ENCODE data around the gene CCDC18.
A peak's percentile ranks its signal among the peaks of the same experiment; 100 is the strongest.
"Not testable (repeated sequence)": the region's sequence is repeated elsewhere in the genome, so short reads cannot be mapped to it uniquely, and the experiment has no call there.

The CCDC18 gene

GRCh38 chr1:93172778-93173177 is 7.7 kb upstream of the CCDC18 start:
- no peak for DNase-seq

GRCh38 chr1:93174638-93175037 is 5.9 kb upstream of the CCDC18 start:
- not testable (repeated sequence) for DNase-seq

- DNase-seq = no peak
These were observed 2.5 kb upstream of the CCDC18 start for GRCh38 chr1:93177991-93178390.

- no peak for DNase-seq
These were observed 2.1 kb upstream of the CCDC18 start for GRCh38 chr1:93178418-93178817.

- DNase-seq = peak; percentile 98
These were observed 420 bp upstream of the CCDC18 start, which contains the start of gene TMED5 for GRCh38 chr1:93179886-93180722. Gene TMED5, minus strand, starts transcription at chr1:93180413. Its CDS starts 171 bp downstream, at chr1:93180242.

GRCh38 chr1:93186667-93187066 is 6.1 kb downstream of the CCDC18 start:
- DNase-seq = no peak

- no peak for DNase-seq
These were observed 9.9 kb downstream of the CCDC18 start for GRCh38 chr1:93190432-93190831.

GRCh38 chr1:93194231-93194990 is 13.9 kb downstream of the CCDC18 start:
- no peak for DNase-seq

GRCh38 chr1:93196591-93196990 is 16.1 kb downstream of the CCDC18 start:
- DNase-seq = no peak

- no peak for DNase-seq
These were observed 18.6 kb downstream of the CCDC18 start for GRCh38 chr1:93199150-93199549.

GRCh38 chr1:93200086-93200620 is 19.6 kb downstream of the CCDC18 start:
- no peak for DNase-seq

- DNase-seq = no peak
These were observed 20.2 kb downstream of the CCDC18 start for GRCh38 chr1:93200714-93201113.

- DNase-seq = no peak
These were observed 25.5 kb downstream of the CCDC18 start for GRCh38 chr1:93205892-93206566.

GRCh38 chr1:93206567-93206954 is 26.0 kb downstream of the CCDC18 start:
- DNase-seq = no peak

GRCh38 chr1:93207211-93207610 is 26.7 kb downstream of the CCDC18 start:
- no peak for DNase-seq

- no peak for DNase-seq
These were observed 34.8 kb downstream of the CCDC18 start for GRCh38 chr1:93215322-93215721.

- no peak for DNase-seq
These were observed 38.9 kb downstream of the CCDC18 start for GRCh38 chr1:93219443-93219842.

GRCh38 chr1:93220716-93221115 is 40.2 kb downstream of the CCDC18 start:
- not testable (repeated sequence) for DNase-seq

- no peak for DNase-seq
These were observed 41.4 kb downstream of the CCDC18 start for GRCh38 chr1:93221913-93222312.

GRCh38 chr1:93223023-93223675 is 42.6 kb downstream of the CCDC18 start:
- DNase-seq = no peak

GRCh38 chr1:93235261-93235660 is 54.7 kb downstream of the CCDC18 start:
- no peak for DNase-seq

- DNase-seq = no peak
These were observed 56.5 kb downstream of the CCDC18 start for GRCh38 chr1:93237021-93237420.

GRCh38 chr1:93238425-93238824 is 57.9 kb downstream of the CCDC18 start:
- no peak for DNase-seq

All from NCI-H146 (cell line).